ENCODE results near the gene DGKI. TPM values are rescaled to one million over a fixed set of nuclear protein-coding genes. Genes with fewer than 3 reads are reported as not detected.
"Not testable (repeated sequence)": the region's sequence is repeated elsewhere in the genome, so short reads cannot be mapped to it uniquely, and the experiment has no call there.

The DGKI gene
- total RNA-seq, 1 donor from 2014 or later: 0.35 TPM

GRCh38 chr7:137488038-137488437 lies 358.7 kb downstream of the DGKI start:
- DNase-seq (ENCODE audit: low spot score) (no peak), ATAC-seq (no peak)

DNA sequence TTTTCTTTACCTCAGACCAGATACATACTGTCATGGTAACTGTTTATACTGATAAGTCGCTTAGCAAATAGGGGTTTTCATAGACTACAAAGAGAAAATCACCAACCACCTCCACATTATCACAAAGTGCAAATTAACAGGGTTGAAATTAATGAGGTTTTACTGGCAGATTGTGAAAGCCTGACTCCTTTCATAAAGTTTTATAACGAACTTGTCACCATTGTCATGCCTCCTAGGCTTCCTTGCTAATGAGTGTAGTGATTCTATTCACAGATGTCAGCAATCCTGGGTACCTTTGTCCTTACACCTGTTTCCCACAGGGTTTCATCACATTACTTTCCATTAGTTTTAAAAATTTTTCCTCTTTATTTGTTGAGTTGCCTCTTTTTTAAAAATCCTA lies 361.0 kb downstream of the DGKI start:
- no peak for DNase-seq (ENCODE audit: low spot score)
- no peak for ATAC-seq

- ATAC-seq: no peak
- no peak for DNase-seq (ENCODE audit: low spot score)
These were observed 362.4 kb downstream of the DGKI start for GRCh38 chr7:137484326-137484725.

GRCh38 chr7:137482466-137482865 lies 364.3 kb downstream of the DGKI start:
- no peak for ATAC-seq
- DNase-seq (ENCODE audit: low spot score): no peak

- no peak for ATAC-seq
- DNase-seq (ENCODE audit: low spot score): no peak
These were observed 365.9 kb downstream of the DGKI start for GRCh38 chr7:137480824-137481365.

GRCh38 chr7:137480401-137480800 lies 366.4 kb downstream of the DGKI start:
- ATAC-seq (no peak), DNase-seq (ENCODE audit: low spot score) (no peak)

GRCh38 chr7:137476937-137477336 lies 369.8 kb downstream of the DGKI start:
- no peak for DNase-seq (ENCODE audit: low spot score)
- ATAC-seq: no peak

GRCh38 chr7:137475966-137476365 lies 370.8 kb downstream of the DGKI start:
- ATAC-seq: no peak
- DNase-seq (ENCODE audit: low spot score): no peak

GRCh38 chr7:137474540-137475026 lies 372.2 kb downstream of the DGKI start:
- DNase-seq (ENCODE audit: low spot score): no peak
- no peak for ATAC-seq

- ATAC-seq (no peak), DNase-seq (ENCODE audit: low spot score) (no peak)
These were observed 375.6 kb downstream of the DGKI start for GRCh38 chr7:137471128-137471527.

- no peak for DNase-seq (ENCODE audit: low spot score)
- no peak for ATAC-seq
These were observed 376.9 kb downstream of the DGKI start for GRCh38 chr7:137469858-137470257.

DNA sequence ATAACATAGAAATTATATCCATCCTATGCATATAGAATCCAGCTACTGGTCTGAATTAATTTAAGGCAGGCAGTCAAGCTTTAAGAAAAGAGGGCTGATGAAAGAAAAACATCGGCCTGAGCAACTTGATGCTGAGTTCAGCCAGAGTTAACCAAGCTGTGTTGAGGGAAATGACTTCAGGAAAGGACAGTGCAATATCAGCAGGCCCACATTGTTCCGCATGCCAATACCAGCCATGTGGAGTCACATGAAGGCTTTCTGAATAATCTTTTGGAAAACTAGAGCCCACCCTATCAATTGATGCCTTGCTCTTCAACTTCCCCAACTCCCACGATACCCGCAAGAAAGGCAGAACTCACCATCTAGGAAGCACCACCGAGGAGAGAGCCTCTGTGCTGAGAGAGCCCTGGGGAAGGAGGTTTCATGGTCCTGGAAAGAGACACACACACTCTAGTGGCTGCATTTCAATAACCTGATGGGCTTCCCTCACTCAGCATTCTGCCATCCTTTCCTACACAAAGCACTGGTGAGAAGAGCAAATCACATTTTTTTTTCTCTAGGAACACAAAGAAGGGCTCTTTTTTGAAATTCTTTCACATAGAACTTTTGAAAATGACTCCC lies 377.5 kb downstream of the DGKI start:
- no peak for ATAC-seq
- DNase-seq (ENCODE audit: low spot score): no peak

GRCh38 chr7:137462847-137463246 lies 383.9 kb downstream of the DGKI start:
- ATAC-seq: no peak
- no peak for DNase-seq (ENCODE audit: low spot score)

DNA sequence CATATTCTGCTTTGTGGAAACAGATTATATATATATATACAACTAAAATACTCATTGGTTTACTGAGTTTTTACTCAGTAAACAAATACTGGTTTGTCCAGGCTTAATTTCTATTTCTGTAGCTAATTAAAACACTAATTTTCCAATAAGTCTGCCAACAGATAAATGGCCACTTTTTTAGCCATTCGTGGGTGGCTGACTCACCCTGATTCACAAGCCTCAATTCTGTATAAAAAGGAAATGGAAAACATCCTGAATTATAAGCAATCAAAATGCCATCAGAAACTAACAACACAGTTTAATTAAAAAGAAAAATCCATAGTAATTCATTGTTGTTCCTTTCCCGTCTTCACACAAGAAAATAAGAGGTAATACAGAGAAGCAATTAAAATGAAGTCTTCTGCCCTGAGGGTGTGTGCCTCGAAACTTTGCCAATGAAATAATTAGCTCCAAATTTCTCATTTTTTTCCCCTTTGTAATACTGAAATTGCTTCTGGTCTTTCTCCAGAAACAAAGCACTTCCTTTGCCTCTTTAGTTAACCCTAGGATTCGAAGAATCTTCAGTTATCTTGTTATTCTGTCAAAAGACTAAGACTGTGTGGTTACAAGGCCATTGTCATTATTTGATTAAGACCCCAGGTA lies 384.6 kb downstream of the DGKI start:
- no peak for DNase-seq (ENCODE audit: low spot score)
- no peak for ATAC-seq

DNA sequence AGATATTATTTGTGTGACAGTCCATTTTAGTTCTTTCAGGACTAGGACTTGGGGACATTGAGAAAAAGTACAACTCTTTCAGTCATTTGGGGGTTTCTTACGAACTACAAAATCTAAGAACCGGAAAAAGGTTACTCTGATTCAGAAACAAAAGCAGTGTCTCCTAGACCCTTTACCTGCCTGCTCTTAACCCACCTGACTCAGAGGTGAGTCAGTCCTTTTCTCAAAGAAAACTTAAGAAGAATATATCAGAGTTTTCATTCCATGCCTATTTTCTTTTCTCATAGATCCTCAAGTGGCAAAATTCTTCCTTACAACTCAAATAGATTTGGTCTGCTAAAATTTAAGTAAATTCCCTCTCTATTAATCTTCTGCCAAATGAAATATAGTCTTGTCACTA lies 388.4 kb downstream of the DGKI start:
- DNase-seq (ENCODE audit: low spot score) (no peak), ATAC-seq (no peak)

DNA sequence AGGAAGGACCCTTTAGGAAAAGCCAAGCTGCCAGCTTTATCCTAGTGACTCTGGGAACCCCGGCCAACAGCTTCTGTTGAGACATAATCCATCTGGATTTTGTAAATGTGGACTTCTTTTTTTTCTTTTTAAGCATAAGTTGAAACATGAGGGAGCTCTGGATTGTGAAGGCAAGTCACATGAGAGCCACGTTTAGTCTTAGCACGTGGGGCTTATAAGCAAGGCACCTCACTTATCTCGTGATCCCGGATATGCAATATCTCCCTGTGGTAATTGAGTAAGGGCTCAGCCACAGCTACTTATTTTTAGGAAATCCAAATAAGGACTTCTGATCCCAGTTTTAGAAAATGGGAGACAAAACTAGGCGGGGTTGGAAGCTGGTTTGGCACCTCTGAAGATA lies 392.0 kb downstream of the DGKI start:
- DNase-seq (ENCODE audit: low spot score) (no peak), ATAC-seq (peak; percentile 39)

DNA sequence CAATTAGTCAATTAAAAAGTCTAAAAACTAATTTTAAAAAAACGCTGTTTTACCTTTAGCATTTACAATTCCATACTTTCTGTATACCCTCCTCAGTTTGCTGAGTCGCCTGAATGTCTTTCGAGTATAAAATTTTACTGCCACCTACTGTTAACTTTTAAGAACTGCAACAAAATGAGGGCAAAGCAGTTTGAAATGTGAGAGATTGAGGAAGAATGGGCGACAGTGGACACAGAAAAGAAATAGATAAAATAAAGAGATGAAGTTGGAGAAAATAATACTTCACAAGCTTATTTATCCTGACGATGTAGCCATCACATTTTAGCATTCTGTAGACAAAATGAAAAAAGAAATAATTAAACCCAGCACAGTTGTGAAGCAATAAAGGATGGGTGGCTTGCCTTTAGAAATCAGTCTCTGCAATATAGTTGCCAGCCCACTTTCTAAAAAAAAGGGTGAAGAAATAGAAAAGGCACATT lies 392.5 kb downstream of the DGKI start:
- ATAC-seq: peak; percentile 81
- DNase-seq (ENCODE audit: low spot score): no peak

DNA sequence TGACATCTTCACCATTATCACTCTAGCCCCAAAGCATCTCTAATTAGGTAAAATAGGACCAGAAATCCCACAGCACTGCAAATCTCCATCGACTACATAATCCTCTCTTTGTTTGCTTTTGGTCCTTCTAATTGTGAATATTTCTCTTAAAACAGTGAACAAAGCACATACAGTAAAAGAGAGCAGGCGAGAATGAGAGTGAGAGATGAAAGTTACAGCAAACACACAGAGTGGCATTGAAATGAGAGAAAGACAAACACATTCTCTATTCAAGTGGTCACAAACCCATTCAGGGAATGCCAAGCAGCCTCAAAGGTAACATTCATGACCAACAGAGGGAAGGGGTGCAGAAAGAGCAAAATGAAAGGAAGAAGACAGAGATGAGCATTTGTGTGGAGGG lies 393.4 kb downstream of the DGKI start:
- no peak for DNase-seq (ENCODE audit: low spot score)
- ATAC-seq: no peak

DNA sequence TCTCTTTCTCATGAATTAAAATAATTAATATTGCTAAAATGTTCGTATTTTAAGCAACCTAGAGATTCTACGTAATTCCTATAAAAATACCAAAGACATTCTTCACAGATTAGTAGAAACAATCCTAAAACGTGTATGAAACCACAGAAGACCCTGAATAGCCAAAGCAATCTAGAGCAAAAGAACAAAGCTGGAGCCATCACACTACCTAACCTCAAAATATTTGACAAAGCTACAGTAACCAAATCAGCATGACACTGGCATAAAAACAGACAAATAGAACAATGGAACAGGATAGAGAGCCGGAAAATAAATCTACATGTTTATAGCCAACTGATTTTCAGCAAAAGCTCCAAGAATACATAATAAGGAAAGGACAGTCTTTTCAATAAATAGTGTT lies 397.8 kb downstream of the DGKI start:
- DNase-seq (ENCODE audit: low spot score) (no peak), ATAC-seq (no peak)

- DNase-seq (ENCODE audit: low spot score); ATAC-seq: not testable (repeated sequence)
These were observed 398.2 kb downstream of the DGKI start for GRCh38 chr7:137448572-137448971.

GRCh38 chr7:137446025-137446424 lies 400.7 kb downstream of the DGKI start:
- ATAC-seq (no peak), DNase-seq (ENCODE audit: low spot score) (no peak)

- ATAC-seq (no peak), DNase-seq (ENCODE audit: low spot score) (no peak)
These were observed 401.5 kb downstream of the DGKI start for GRCh38 chr7:137445268-137445667.

Data from left lobe of liver (tissue), 2 donors.